CD4-positive, alpha-beta T cell (primary cell): ENCODE results near the gene ERF. TPM values are rescaled to one million over a fixed set of nuclear protein-coding genes. Genes with fewer than 3 reads are reported as not detected.
A peak's percentile ranks its signal among the peaks of the same experiment; 100 is the strongest.

ENCODE experiments used
- ATAC-seq: fragments of 200-7000 bp; cut with Tn5 transposase; one replicate; pipeline ENCODE4 v1.10.0; 2022; ENCODE audit warnings: mild to moderate bottlenecking; ENCODE audit not compliant: poor library complexity
- CTCF ChIA-PET: fragments of 350-600 bp; sonication (Branson Sonifier 250); formaldehyde crosslinking; loops from one replicate; lab custom pipeline; 2021; ENCODE audit warnings: antibody characterized with exemption, inconsistent platforms; lab: Charles Lee
- POLR2A ChIA-PET: fragments of 350-600 bp; sonication (Branson Sonifier 250); formaldehyde crosslinking; loops from one replicate; lab custom pipeline; 2021; ENCODE audit warnings: antibody characterized with exemption, inconsistent platforms; lab: Charles Lee
- DNase-seq, 14 experiments: peaks; one replicate each; pipeline ENCODE4 v3.0.0-alpha.2; 2013 to 2020; ENCODE audit warnings: mixed read lengths in 2 of 14
- H3K27ac ChIP-seq, 2 donors: one replicate each; pipeline versions ENCODE4 v1.5.1 to v1.7.0; 2013; ENCODE audit warnings: low read length in 2 of 2, low read depth in 1 of 2, mild to moderate bottlenecking in 1 of 2
- H3K27me3 ChIP-seq, 2 experiments: 1 replicate in 1 of 2; 2 replicates in 1 of 2; pipeline versions ENCODE4 v1.6.1 to v1.7.0; 2013; ENCODE audit warnings: low read length in 2 of 2, control low read depth in 1 of 2, mild to moderate bottlenecking in 1 of 2, moderate library complexity in 1 of 2; ENCODE audit not compliant: insufficient read depth in 2 of 2, control insufficient read depth in 1 of 2
- H3K36me3 ChIP-seq: one replicate; pipeline ENCODE4 v1.6.1; 2013; ENCODE audit warnings: low read length, control low read depth; ENCODE audit not compliant: insufficient read depth
- H3K4me1 ChIP-seq: one replicate; pipeline ENCODE4 v1.6.1; 2013; ENCODE audit warnings: low read length, control low read depth; ENCODE audit not compliant: insufficient read depth
- H3K4me3 ChIP-seq: one replicate; pipeline ENCODE4 v1.5.1; 2013; ENCODE audit warnings: mild to moderate bottlenecking, low read length, moderate library complexity
- H3K9me3 ChIP-seq, 2 experiments: 1 replicate in 1 of 2; 2 replicates in 1 of 2; pipeline versions ENCODE4 v1.6.1 to v1.7.0; 2013; ENCODE audit warnings: low read length in 2 of 2, mild to moderate bottlenecking in 2 of 2, control low read depth in 1 of 2, moderate library complexity in 1 of 2; ENCODE audit not compliant: control insufficient read depth in 1 of 2, insufficient read depth in 1 of 2
- H3K27ac Mint-ChIP-seq: one replicate; pipeline ENCODE4 v1.8.0; 2020; ENCODE audit warnings: mixed read lengths
- H3K27me3 Mint-ChIP-seq: one replicate; pipeline ENCODE4 v1.8.0; 2021; ENCODE audit warnings: mixed read lengths
- H3K36me3 Mint-ChIP-seq: one replicate; pipeline ENCODE4 v1.8.0; 2021; ENCODE audit warnings: low read depth, mixed read lengths
- H3K4me1 Mint-ChIP-seq: one replicate; pipeline ENCODE4 v1.8.0; 2021; ENCODE audit warnings: low read depth, mixed read lengths
- H3K4me3 Mint-ChIP-seq: one replicate; pipeline ENCODE4 v1.8.0; 2020; ENCODE audit warnings: mild to moderate bottlenecking, mixed read lengths
- H3K9me3 Mint-ChIP-seq: one replicate; pipeline ENCODE4 v1.8.0; 2020; ENCODE audit warnings: mixed read lengths
- intact Hi-C, 2 experiments: fragments of 100-400 bp; cut with DNase I in 1 of 2; cut with micrococcal nuclease in 1 of 2; formaldehyde crosslinking; loops; one replicate each; pipeline versions ENCODE4 v1.15.1 to v1.9.0; 2023 to 2025; cut with DNase I, micrococcal nuclease
- total RNA-seq, 174 experiments: library from RNA in 2 of 174; stranded (reverse) in 2 of 174; gene quantifications; one replicate each; pipeline ENCODE4 v1.2.3 and lab custom pipeline; 2021 to 2026
- TF ChIP-seq, protein P1 (sequence below): fragments of 200-600 bp; IDR thresholded peaks from one replicate; pipeline ENCODE4 v1.8.0; 2022; ENCODE audit warnings: antibody characterized with exemption, mild to moderate bottlenecking

Gene ERF
- total RNA-seq, 2 experiments from 2014 or later: 105 to 113 TPM

DNA sequence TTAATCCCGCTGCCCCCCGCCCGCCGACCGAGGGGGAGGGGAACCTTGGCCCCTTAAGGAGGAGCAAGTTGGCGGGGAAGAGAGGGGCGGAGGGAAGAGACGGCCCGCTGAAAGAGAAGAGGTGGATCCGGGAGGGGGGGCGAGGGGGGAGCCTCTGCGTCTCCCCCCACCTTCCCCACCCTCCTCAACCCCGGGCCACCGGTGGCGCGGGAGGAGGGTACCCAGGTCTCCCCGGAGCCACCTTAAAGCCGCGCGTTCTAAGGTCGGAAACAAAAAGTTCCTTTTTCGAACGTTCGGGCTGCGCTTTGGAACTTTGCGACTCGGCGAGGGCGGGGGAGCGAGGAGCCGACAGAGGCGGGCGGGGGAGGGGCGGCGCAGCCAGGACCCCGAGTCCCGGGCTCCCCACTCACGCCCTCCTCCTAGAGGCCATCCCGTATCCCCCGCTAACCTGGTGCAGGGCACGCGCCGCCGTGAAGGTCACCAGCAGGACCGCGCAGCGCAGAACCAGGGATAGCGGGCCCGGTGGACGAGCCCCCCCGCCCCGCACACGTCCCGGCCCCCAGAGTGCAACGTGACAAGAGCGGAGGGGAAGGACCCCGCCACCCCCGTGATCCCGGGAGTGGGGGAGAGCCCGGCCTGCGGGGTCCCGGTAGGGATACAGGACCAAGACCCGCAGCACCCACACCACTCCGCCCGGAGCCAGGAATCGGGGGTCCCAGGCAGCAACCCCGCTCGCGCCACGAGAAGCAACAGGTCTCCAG, 659 bp downstream of the ERF start:
- POLR2A ChIA-PET: interaction anchor here (1.0 kb wide), 2 partner anchors 10 to 178 kb away, joined by 3 to 5 read pairs; partner anchors contain the start of gene ZNF574
- peak overlapping the region; percentile 93 for H3K4me3 Mint-ChIP-seq

DNA sequence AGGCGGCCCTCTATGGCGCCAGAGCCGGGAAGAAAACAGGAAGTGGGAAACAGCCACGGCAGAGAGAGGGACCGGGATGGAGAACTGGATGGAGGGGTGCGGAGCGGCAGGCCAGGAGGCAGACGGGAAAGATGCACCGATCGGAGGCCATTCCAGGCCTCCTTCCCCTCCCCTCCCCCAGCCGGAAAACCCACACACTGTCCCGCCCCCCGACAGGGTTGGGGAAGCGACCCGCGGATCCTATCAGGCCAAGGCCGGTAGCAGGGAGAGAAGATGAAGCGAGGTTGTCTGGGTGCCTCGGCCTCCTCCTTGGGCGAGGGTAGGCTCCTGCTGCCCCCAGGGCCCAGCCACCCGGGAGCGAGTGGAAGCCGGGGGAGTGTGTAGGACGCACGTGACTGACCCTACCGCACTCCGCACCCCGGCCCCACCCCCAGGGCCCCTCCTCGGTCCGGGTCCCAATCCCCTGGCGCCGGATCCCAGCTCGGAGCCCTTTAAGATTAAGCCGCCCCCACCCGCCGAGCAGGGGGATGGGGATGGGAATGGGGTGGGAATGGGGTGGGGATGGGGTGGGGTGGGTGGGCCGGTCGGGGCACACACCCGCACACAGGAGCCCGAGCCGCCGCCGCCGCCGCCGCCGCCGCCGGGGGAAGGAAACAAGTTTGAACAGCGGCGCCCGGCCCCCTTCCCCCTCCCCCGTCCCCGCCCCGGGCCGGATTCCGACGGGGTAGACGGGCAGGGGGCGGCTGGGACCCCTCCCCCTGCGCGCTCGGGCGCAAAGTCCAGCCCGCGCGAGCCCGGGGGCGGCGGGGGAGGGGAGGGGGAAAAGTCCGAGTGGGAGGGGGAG, 1.5 kb downstream of the ERF start:
- Mint-ChIP-seq H3K4me3 (peak overlapping the region; percentile 99), H3K4me1 (peaks cover 33% of the 10 kb centered on the region), H3K27ac (peak overlapping the region; percentile 93), H3K9me3 (no peaks in the 10 kb centered on the region), H3K36me3 (peaks cover 16% of the 10 kb centered on the region), H3K27me3 (no peaks in the 10 kb centered on the region)
- CTCF ChIA-PET: interaction anchor here (1.1 kb wide), 1 partner anchor 9 kb away, joined by 3 read pairs; no protein-coding TSS in a partner anchor
- peaks cover 17% of the 10 kb centered on the region for H3K36me3 ChIP-seq
- TF ChIP-seq, protein P1, sequence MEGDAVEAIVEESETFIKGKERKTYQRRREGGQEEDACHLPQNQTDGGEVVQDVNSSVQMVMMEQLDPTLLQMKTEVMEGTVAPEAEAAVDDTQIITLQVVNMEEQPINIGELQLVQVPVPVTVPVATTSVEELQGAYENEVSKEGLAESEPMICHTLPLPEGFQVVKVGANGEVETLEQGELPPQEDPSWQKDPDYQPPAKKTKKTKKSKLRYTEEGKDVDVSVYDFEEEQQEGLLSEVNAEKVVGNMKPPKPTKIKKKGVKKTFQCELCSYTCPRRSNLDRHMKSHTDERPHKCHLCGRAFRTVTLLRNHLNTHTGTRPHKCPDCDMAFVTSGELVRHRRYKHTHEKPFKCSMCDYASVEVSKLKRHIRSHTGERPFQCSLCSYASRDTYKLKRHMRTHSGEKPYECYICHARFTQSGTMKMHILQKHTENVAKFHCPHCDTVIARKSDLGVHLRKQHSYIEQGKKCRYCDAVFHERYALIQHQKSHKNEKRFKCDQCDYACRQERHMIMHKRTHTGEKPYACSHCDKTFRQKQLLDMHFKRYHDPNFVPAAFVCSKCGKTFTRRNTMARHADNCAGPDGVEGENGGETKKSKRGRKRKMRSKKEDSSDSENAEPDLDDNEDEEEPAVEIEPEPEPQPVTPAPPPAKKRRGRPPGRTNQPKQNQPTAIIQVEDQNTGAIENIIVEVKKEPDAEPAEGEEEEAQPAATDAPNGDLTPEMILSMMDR: no peak
- ATAC-seq (peak; percentile 24), DNase-seq (peak; percentile 34 to 77 (median 58))
- H3K4me3 ChIP-seq: peak overlapping the region; percentile 100
- intact Hi-C loops: loop anchor here (1.0 to 2.0 kb wide), 3 partner anchors 8 to 27 kb away; no protein-coding TSS in a partner anchor
- no peaks in the 10 kb centered on the region for H3K27me3 ChIP-seq
- H3K9me3 ChIP-seq: no peaks in the 10 kb centered on the region
- POLR2A ChIA-PET: interaction anchor here (1.0 kb wide), 2 partner anchors 9 to 178 kb away, joined by 3 to 5 read pairs; partner anchors contain the start of gene ZNF574
- peaks cover 43% of the 10 kb centered on the region for H3K4me1 ChIP-seq
- H3K27ac ChIP-seq: peak overlapping the region; percentile 97 to 98

More for the DNA sequence above, 659 bp downstream of the ERF start:
- Histone ChIP-seq H3K4me1 (peaks cover 43% of the 10 kb centered on the region), H3K27ac (peak overlapping the region; percentile 97 to 98), H3K4me3 (peak overlapping the region; percentile 100), H3K36me3 (peaks cover 9% of the 10 kb centered on the region), H3K9me3 (no peaks in the 10 kb centered on the region), H3K27me3 (no peaks in the 10 kb centered on the region)
- peak; percentile 61 to 89 (median 76) for DNase-seq
- Mint-ChIP-seq H3K36me3 (peaks cover 16% of the 10 kb centered on the region), H3K27me3 (no peaks in the 10 kb centered on the region), H3K4me1 (peaks cover 33% of the 10 kb centered on the region), H3K9me3 (no peaks in the 10 kb centered on the region), H3K27ac (peak overlapping the region; percentile 85)
- intact Hi-C loops: loop anchor here (1.0 to 2.0 kb wide), 3 partner anchors 9 to 27 kb away; no protein-coding TSS in a partner anchor
- peak; percentile 50 for ATAC-seq
- TF ChIP-seq, protein P1: no peak
- CTCF ChIA-PET: interaction anchor here (1.1 kb wide), 1 partner anchor 10 kb away, joined by 3 read pairs; no protein-coding TSS in a partner anchor
